ENCODE results near the gene PEX14. TPM values are rescaled to one million over a fixed set of nuclear protein-coding genes. Genes with fewer than 3 reads are reported as not detected.

PEX14 gene
- total and polyA plus RNA-seq, 2 donors (not counting 3 experiments of a cell fraction or from before 2014, with no cell fraction given), result 19.5 to 26.5 TPM

DNA sequence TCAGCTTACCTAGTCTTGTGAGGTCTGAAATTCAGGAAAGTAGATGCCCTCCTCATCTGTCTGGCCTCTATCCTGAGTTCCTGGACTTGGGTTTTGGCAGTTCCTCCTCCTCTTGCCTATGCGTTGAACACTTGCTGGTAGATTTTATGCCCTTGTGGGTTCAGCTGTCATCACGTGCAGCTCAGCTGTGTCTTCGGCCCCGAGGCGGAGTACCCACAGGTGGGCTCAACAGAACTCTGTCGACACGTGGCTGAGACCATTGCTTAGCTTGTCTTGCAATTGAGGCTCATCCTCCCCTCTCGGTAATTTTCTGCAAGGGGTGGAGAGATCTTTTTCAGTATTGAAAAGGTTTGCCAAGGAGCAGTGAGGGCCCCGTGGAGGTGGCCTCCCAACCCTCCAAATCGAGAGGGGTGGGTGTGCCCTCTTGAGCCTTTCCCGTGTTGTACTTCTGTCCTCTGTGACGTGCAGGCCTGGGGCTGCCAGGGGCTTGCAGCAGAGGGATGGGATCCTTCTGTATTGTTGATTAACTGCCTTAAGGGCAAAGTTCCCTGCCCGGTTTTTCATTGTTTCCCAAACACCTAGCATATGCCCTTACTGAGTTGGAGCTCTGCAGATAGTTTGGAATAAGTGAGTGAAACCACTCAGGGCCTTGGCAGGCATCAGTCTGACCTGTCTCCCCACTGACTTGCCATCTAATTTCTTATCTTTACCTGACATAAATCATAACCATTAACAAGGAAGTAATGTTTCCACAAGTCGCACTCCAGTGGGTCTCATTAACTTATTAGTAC is 41.6 kb upstream of the PEX14 start:
- intact Hi-C loops (cut with micrococcal nuclease), result no loop called here
- peaks cover 14% of the 10 kb centered on the region for H3K4me1 ChIP-seq (ENCODE audit: control insufficient read depth, extremely low read depth, insufficient read depth, low read length)
- no peak overlapping the region for H3K4me3 ChIP-seq (replicated peaks in 1 of 3; ENCODE audit: insufficient read depth in 1 of 3, low read depth in 1 of 3, low read length in 3 of 3)
- H3K27ac ChIP-seq (ENCODE audit: insufficient read depth, low read depth, low read length), result no peak overlapping the region
- H3K9ac ChIP-seq (replicated peaks; ENCODE audit: extremely low read depth, insufficient read depth, low read length), result no peak overlapping the region
- H3K9me3 ChIP-seq (replicated peaks; ENCODE audit: control insufficient read depth, insufficient read depth, low read length), result no peaks in the 10 kb centered on the region
- no peak overlapping the region for H3K4me2 ChIP-seq (ENCODE audit: insufficient read depth, low read length)
- dilution Hi-C loops (cut with MboI; ENCODE audit: extremely low pct_ligation_motif_present, low sequenced_read_pairs), result no loop called here
- H2AFZ ChIP-seq (ENCODE audit: low read depth, low read length), result no peak overlapping the region
- no peaks in the 10 kb centered on the region for H3K9me1 ChIP-seq (replicated peaks; ENCODE audit: control insufficient read depth, extremely low read depth, insufficient read depth, low read length)
- FAIRE-seq, result no peak
- no peaks in the 10 kb centered on the region for H3K27me3 ChIP-seq (ENCODE audit: control insufficient read depth in 2 of 2, insufficient read depth in 2 of 2, low read length in 2 of 2)
- TF ChIP-seq POLR2A (IDR thresholded peaks at IDR 0.05; ENCODE audit: low read depth, low read length) (no peak), JUN (IDR thresholded peaks at IDR 0.05; ENCODE audit: borderline replicate concordance, insufficient read depth, insufficient read length, low read depth) (no peak), GATA2 (IDR thresholded peaks at IDR 0.05; ENCODE audit: insufficient read depth, insufficient read length, low read depth, low read length) (no peak), EZH2 (IDR thresholded peaks at IDR 0.05; ENCODE audit: borderline replicate concordance, low read depth, low read length, severe bottlenecking) (no peak), MYC (IDR thresholded peaks at IDR 0.05; ENCODE audit: low read depth, low read length) (no peak)
- POLR2A ChIA-PET, result no interaction called here
- BruUV-seq (replicated peaks), result no TSS peak
- no peak for DNase-seq (ENCODE audit: low read depth, low spot score)
- CTCF ChIA-PET, result interaction anchor here (1.3 to 1.4 kb wide), 2 partner anchors 11 to 56 kb away, joined by 3 to 4 read pairs; no protein-coding TSS in a partner anchor
- no peaks in the 10 kb centered on the region for H4K20me1 ChIP-seq (replicated peaks; ENCODE audit: control insufficient read depth, extremely low read depth, insufficient read depth, low read length)
- H3K79me2 ChIP-seq (ENCODE audit: control insufficient read depth, insufficient read depth, low read length), result no peaks in the 10 kb centered on the region
- no peaks in the 10 kb centered on the region for H3K36me3 ChIP-seq (ENCODE audit: control insufficient read depth in 2 of 2, extremely low read depth in 1 of 2, insufficient read depth in 2 of 2, low read length in 2 of 2)

DNA sequence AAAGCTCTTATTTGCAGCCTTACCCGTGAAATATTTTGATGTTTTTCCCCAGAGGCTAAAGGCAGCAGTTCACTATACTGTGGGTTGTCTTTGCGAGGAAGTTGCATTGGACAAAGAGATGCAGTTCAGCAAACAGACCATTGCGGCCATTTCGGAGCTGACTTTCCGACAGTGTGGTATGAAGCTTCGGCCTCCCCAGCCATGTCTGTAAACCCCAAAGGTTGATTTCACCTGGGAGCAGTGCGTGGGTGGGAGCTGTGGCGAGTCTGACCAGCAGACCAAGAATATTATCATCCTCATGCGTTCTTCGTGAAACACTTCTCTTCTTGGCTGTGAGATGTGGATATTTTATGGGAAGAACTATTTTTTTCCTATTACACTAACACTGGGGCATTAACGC is 41.0 kb upstream of the PEX14 start:
- no peak for DNase-seq (ENCODE audit: low read depth, low spot score)
- H4K20me1 ChIP-seq (replicated peaks; ENCODE audit: control insufficient read depth, extremely low read depth, insufficient read depth, low read length), result no peaks in the 10 kb centered on the region
- no peaks in the 10 kb centered on the region for H3K36me3 ChIP-seq (ENCODE audit: control insufficient read depth in 2 of 2, extremely low read depth in 1 of 2, insufficient read depth in 2 of 2, low read length in 2 of 2)
- peaks cover 14% of the 10 kb centered on the region for H3K4me1 ChIP-seq (ENCODE audit: control insufficient read depth, extremely low read depth, insufficient read depth, low read length)
- H3K27ac ChIP-seq (ENCODE audit: insufficient read depth, low read depth, low read length), result no peak overlapping the region
- H3K79me2 ChIP-seq (ENCODE audit: control insufficient read depth, insufficient read depth, low read length), result no peaks in the 10 kb centered on the region
- H3K4me2 ChIP-seq (ENCODE audit: insufficient read depth, low read length), result no peak overlapping the region
- H3K9me3 ChIP-seq (replicated peaks; ENCODE audit: control insufficient read depth, insufficient read depth, low read length), result no peaks in the 10 kb centered on the region
- no peaks in the 10 kb centered on the region for H3K9me1 ChIP-seq (replicated peaks; ENCODE audit: control insufficient read depth, extremely low read depth, insufficient read depth, low read length)
- H3K27me3 ChIP-seq (ENCODE audit: control insufficient read depth in 2 of 2, insufficient read depth in 2 of 2, low read length in 2 of 2), result no peaks in the 10 kb centered on the region
- intact Hi-C loops (cut with micrococcal nuclease) (no loop called here), dilution Hi-C loops (cut with MboI; ENCODE audit: extremely low pct_ligation_motif_present, low sequenced_read_pairs) (no loop called here)
- ChIA-PET POLR2A (no interaction called here), CTCF (interaction anchor here (1.4 to 1.6 kb wide), 2 partner anchors 11 to 61 kb away, joined by 3 to 4 read pairs; no protein-coding TSS in a partner anchor)
- BruUV-seq (replicated peaks), result no TSS peak
- FAIRE-seq, result no peak
- no peak overlapping the region for H2AFZ ChIP-seq (ENCODE audit: low read depth, low read length)
- TF ChIP-seq POLR2AphosphoS5 (IDR thresholded peaks at IDR 0.05; ENCODE audit: insufficient read depth, low read depth, low read length), result no peak
- TF ChIP-seq GATA2 (IDR thresholded peaks at IDR 0.05; ENCODE audit: insufficient read depth, insufficient read length, low read depth, low read length), result no peak
- no peak overlapping the region for H3K9ac ChIP-seq (replicated peaks; ENCODE audit: extremely low read depth, insufficient read depth, low read length)
- no peak overlapping the region for H3K4me3 ChIP-seq (replicated peaks in 1 of 3; ENCODE audit: insufficient read depth in 1 of 3, low read depth in 1 of 3, low read length in 3 of 3)

Data from endothelial cell of umbilical vein (primary cell).